Lung (tissue), 12 donors: ENCODE measurements around the gene METTL3. TPM values are rescaled to one million over a fixed set of nuclear protein-coding genes. Genes with fewer than 3 reads are reported as not detected.

ENCODE experiments used
- ATAC-seq: fragments of 200-7000 bp; cut with Tn5 transposase; one replicate; pipeline ENCODE4 v1.9.1; 2020; ENCODE audit warnings: moderate number of reproducible peaks; ENCODE audit not compliant: insufficient read depth, low FRiP score
- DNase-seq, 3 donors: peaks; one replicate each; pipeline ENCODE4 v3.0.0-alpha.2; 2013 to 2017
- H3K27ac ChIP-seq, 2 donors: one replicate each; pipeline ENCODE4 v1.5.1; 2013; ENCODE audit warnings: mild to moderate bottlenecking in 2 of 2, moderate library complexity in 2 of 2, control low read depth in 1 of 2, inconsistent platforms in 1 of 2, low read depth in 1 of 2, low read length in 1 of 2
- H3K27me3 ChIP-seq, 3 donors: one replicate each; pipeline ENCODE4 v1.5.1; 2013; ENCODE audit warnings: low read length in 2 of 3; ENCODE audit not compliant: control insufficient read depth in 3 of 3, insufficient read depth in 3 of 3
- H3K36me3 ChIP-seq, 4 donors: one replicate each; pipeline ENCODE4 v1.5.1; 2013; ENCODE audit warnings: low read length in 4 of 4, mild to moderate bottlenecking in 1 of 4, moderate library complexity in 1 of 4; ENCODE audit not compliant: control insufficient read depth in 4 of 4, insufficient read depth in 4 of 4
- H3K4me1 ChIP-seq, 5 donors: one replicate each; pipeline ENCODE4 v1.5.1; 2013; ENCODE audit warnings: low read length in 5 of 5, mild to moderate bottlenecking in 2 of 5, moderate library complexity in 1 of 5; ENCODE audit not compliant: control insufficient read depth in 5 of 5, insufficient read depth in 5 of 5
- H3K4me3 ChIP-seq: one replicate; pipeline ENCODE4 v1.5.1; 2013; ENCODE audit warnings: mild to moderate bottlenecking, control low read depth, moderate library complexity
- H3K9ac ChIP-seq, 2 donors: one replicate each; pipeline ENCODE4 v1.5.1; 2013; ENCODE audit warnings: low read length in 2 of 2, control low read depth in 1 of 2; ENCODE audit not compliant: insufficient read depth in 1 of 2
- H3K9me3 ChIP-seq, 4 donors: one replicate each; pipeline ENCODE4 v1.5.1; 2013; ENCODE audit warnings: low read length in 3 of 4, mild to moderate bottlenecking in 1 of 4, moderate library complexity in 1 of 4; ENCODE audit not compliant: control insufficient read depth in 4 of 4, insufficient read depth in 3 of 4
- WGBS, 2 donors: extraction: QIAGEN DNeasy Blood & Tissue Kit; methylation state at CpG; one replicate each; pipeline ENCODE4 v1.1.7; 2013; 5-methylcytosine and 5-hydroxymethylcytosine counted together
- polyA plus RNA-seq, 2 donors: library from polyadenylated mRNA; stranded (reverse); fragments of 200-250 nt; gene quantifications; one replicate each; pipeline ENCODE4 v1.2.1, GENCODE V29; 2013
- total RNA-seq, 2 donors: library from RNA; depleted of rRNA in 1 of 2; stranded (reverse); fragments of >200 nt in 1 of 2; gene quantifications; one replicate each; pipeline ENCODE4 v1.2.1, GENCODE V29; 2014 to 2021
- TF ChIP-seq, protein P1 (sequence below): IDR thresholded peaks from 2 replicates; pipeline ENCODE4 v1.5.1; 2012; ENCODE audit warnings: mild to moderate bottlenecking; ENCODE audit errors: control extremely low read depth, extremely low read depth
- donor health status: control.
- donor health status: control.
- donor health status: Bipolar disorder and iron deficiency.
- donor health status: healthy.
- donor health status: DM: yes; HTN: yes; CAD: no.

METTL3 gene
- total and polyA plus RNA-seq, 4 donors: 34.6 to 77.2 (median 44.4) TPM

DNA sequence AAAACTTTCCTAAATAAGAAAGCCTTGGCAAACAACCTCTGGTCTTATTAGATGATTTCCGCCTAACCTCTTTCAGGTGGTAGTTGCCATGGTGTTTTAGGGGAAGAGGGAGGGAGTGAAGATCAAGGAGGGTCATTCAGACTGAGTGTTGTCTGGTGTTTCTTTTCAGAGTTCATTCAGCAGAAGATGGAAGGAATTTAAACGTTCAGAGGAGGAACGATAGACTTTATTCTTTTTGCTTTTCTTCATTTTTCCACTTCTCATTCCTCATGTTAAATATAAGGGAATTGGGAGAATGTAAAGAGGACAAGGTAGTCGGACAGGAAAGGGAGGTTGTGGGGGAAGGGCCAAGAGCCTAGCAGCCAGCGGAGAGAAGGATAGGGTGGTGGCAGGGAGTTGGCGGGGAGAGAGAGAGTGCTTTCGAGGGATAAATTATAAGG, 32.4 kb upstream of the METTL3 start:
- WGBS, 2 donors: 39 to 57% methylated on average over 7 of the region's 7 CpGs
- Histone ChIP-seq H3K4me3 (no peak overlapping the region), H3K9me3 (no peaks in the 10 kb centered on the region), H3K27me3 (peaks cover 0 to 2% (median 0%) of the 10 kb centered on the region in 3 donors), H3K36me3 (no peaks in the 10 kb centered on the region), H3K4me1 (peaks cover 0 to 13% (median 0%) of the 10 kb centered on the region in 5 donors), H3K9ac (no peak overlapping the region), H3K27ac (no peak overlapping the region)
- peak; percentile 61 to 80 (median 66) for DNase-seq
- no peak for ATAC-seq
- TF ChIP-seq, protein P1, sequence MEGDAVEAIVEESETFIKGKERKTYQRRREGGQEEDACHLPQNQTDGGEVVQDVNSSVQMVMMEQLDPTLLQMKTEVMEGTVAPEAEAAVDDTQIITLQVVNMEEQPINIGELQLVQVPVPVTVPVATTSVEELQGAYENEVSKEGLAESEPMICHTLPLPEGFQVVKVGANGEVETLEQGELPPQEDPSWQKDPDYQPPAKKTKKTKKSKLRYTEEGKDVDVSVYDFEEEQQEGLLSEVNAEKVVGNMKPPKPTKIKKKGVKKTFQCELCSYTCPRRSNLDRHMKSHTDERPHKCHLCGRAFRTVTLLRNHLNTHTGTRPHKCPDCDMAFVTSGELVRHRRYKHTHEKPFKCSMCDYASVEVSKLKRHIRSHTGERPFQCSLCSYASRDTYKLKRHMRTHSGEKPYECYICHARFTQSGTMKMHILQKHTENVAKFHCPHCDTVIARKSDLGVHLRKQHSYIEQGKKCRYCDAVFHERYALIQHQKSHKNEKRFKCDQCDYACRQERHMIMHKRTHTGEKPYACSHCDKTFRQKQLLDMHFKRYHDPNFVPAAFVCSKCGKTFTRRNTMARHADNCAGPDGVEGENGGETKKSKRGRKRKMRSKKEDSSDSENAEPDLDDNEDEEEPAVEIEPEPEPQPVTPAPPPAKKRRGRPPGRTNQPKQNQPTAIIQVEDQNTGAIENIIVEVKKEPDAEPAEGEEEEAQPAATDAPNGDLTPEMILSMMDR: no peak

DNA sequence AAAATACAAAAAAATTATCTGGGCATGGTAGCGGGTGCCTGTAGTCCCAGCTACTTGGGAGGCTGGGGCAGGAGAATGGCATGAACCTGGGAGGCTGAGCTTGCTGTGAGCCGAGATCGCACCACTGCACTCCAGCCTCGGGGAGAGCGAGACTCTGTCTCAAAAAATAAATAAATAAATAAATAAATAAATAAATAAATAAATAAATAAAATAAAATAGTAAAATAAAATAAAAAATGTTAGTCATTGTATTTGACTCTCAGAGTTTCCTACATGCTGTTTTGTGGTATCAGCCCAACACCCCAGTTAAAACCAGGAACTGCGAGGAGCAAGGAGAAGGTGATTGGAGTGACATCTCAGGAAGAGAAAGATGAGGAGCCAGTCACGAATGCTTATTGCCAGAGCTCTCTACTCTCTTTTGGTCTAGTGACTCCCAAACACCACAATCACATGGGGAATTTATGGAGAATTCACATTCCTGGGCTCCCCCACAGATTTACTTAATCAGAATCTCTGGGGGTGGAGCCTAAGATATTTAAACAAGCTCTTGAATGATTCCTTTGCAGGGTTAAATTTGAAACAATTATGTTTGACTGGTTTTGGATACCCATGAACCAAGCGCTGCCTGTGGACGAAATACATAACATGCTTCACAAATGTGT, 30.4 kb upstream of the METTL3 start:
- H3K27me3 ChIP-seq: peaks cover 0 to 7% (median 0%) of the 10 kb centered on the region in 3 donors
- TF ChIP-seq, protein P1: no peak
- WGBS, 2 donors: 88% methylated on average over 9 of the region's 9 CpGs
- no peaks in the 10 kb centered on the region for H3K36me3 ChIP-seq
- no peak overlapping the region for H3K9ac ChIP-seq
- H3K4me1 ChIP-seq: peaks cover 0 to 20% (median 3%) of the 10 kb centered on the region in 5 donors
- DNase-seq: no peak
- H3K9me3 ChIP-seq: no peaks in the 10 kb centered on the region
- ATAC-seq: no peak
- no peak overlapping the region for H3K27ac ChIP-seq
- no peak overlapping the region for H3K4me3 ChIP-seq

DNA sequence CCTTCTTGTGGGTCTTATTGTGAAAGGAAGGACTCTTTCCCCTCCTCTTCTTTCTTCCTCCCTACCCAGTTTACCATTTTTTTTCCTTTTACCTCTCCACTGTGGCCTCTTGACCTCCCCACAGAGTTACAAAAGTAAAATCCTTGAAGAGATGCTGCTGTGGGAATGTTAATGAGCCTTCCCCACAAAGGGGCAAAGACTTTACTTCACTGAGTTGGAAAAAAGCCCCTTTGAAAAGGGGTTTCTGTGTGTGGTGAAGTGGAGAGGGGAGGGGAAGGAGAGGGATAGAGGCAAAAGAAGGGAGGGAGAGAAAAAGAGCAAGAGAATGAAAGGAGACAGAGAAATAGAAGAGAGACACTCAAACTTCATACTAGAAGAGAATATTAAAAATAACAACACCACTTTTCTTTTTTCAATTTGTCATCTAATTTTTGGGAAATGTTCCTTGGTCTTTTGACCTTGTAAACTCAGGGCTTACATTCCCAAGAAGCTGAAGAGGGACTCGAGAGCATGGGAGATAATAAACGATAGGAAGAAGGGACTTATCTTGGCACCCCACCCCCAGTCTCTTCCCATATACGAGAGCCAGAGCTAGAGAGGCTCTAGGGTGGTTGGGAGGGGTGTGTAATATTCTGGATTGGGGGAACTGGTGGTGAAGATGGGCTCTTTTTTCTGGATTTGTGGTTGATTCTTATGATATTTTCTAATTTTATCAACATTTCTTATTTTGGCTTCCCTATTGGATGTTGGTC, 28.2 kb upstream of the METTL3 start:
- Histone ChIP-seq H3K4me3 (no peak overlapping the region), H3K9ac (no peak overlapping the region), H3K27ac (no peak overlapping the region), H3K4me1 (peaks cover 0 to 23% (median 5%) of the 10 kb centered on the region in 5 donors), H3K27me3 (peaks cover 0 to 24% (median 9%) of the 10 kb centered on the region in 3 donors), H3K9me3 (no peaks in the 10 kb centered on the region), H3K36me3 (no peaks in the 10 kb centered on the region)
- ATAC-seq: no peak
- WGBS, 2 donors: 33 to 50% methylated on average over 3 of the region's 3 CpGs
- TF ChIP-seq, protein P1: no peak
- DNase-seq: no peak
